OCI-LY1 (cell line): ENCODE data around the gene ADAM21.
"Not testable (repeated sequence)": the region's sequence is repeated elsewhere in the genome, so short reads cannot be mapped to it uniquely, and the experiment has no call there.

Experiments used
- CTCF ChIP-seq: fragments of 200-600 bp; sonication (generic), shearing (Covaris generic); IDR thresholded peaks from 2 replicates; pipeline ENCODE4 v1.5.1; 2017; ENCODE audit warnings: mild to moderate bottlenecking, antibody characterized with exemption, low read length, moderate library complexity, mixed read lengths
- EZH2 ChIP-seq: fragments of 200-600 bp; sonication (generic), shearing (Covaris generic); IDR thresholded peaks from 2 replicates; pipeline ENCODE4 v1.8.0; 2017; ENCODE audit warnings: borderline replicate concordance, mixed run types, mild to moderate bottlenecking, antibody characterized with exemption, low read length, moderate library complexity, mixed read lengths

- TF ChIP-seq CTCF, EZH2: not testable (repeated sequence)
Observed at GRCh38 chr14:70406216-70406615, 45.8 kb upstream of the ADAM21 start.
